Breast epithelium (tissue), 4 donors: ENCODE measurements around the gene ZDHHC15. TPM values are rescaled to one million over a fixed set of nuclear protein-coding genes. Genes with fewer than 3 reads are reported as not detected.
"Not testable (repeated sequence)": the region's sequence is repeated elsewhere in the genome, so short reads cannot be mapped to it uniquely, and the experiment has no call there.

Experiments
- DNase-seq, 2 donors: peaks; one replicate each; pipeline ENCODE4 v3.0.0-alpha.2; 2019; ENCODE audit warnings: low spot score in 2 of 2
- H3K27ac ChIP-seq, 2 donors: fragments of 200-600 bp; sonication (generic) in 1 of 2; one replicate each; pipeline ENCODE4 v1.5.1; 2016 to 2019; ENCODE audit warnings: mild to moderate bottlenecking in 1 of 2
- H3K27me3 ChIP-seq, 2 donors: fragments of 200-600 bp; sonication (generic) in 1 of 2; one replicate each; pipeline versions ENCODE4 v1.5.1 to v1.6.0; 2017 to 2019; ENCODE audit warnings: control low read depth in 1 of 2, mild to moderate bottlenecking in 1 of 2
- H3K36me3 ChIP-seq: fragments of 200-600 bp; one replicate; pipeline ENCODE4 v1.5.1; 2019
- H3K4me1 ChIP-seq, 2 donors: fragments of 200-600 bp; sonication (generic); one replicate each; pipeline ENCODE4 v1.5.1; 2016 to 2019; ENCODE audit warnings: control low read depth in 1 of 2
- H3K4me3 ChIP-seq, 3 donors: fragments of 200-600 bp; sonication (generic); 1 replicate in 2 of 3; 2 replicates in 1 of 3; pipeline ENCODE4 v1.5.1; 2016 to 2019; ENCODE audit warnings: mild to moderate bottlenecking in 3 of 3, moderate library complexity in 2 of 3
- H3K9me3 ChIP-seq, 2 donors: fragments of 200-600 bp; sonication (generic) in 1 of 2; one replicate each; pipeline ENCODE4 v1.5.1; 2016 to 2019; ENCODE audit warnings: control low read depth in 1 of 2
- POLR2A ChIP-seq: fragments of 450-650 bp; IDR thresholded peaks from one replicate; pipeline ENCODE4 v1.6.1; 2016; ENCODE audit warnings: antibody characterized with exemption, mild to moderate bottlenecking, moderate library complexity
- POLR2AphosphoS5 ChIP-seq, 3 donors: sonication (generic); formaldehyde crosslinking; IDR thresholded peaks; one replicate each; pipeline ENCODE4 v1.6.1; 2017; ENCODE audit warnings: antibody characterized with exemption in 3 of 3
- intact Hi-C: fragments of 100-400 bp; cut with DNase I; formaldehyde crosslinking; loops from one replicate; pipeline ENCODE4 v1.15.1; 2023; ENCODE audit warnings: low total_unique reads
- total RNA-seq, 3 donors: library from RNA; depleted of rRNA; stranded (reverse); fragments of >200 nt; gene quantifications; one replicate each; pipeline ENCODE4 v1.1.0, GENCODE V29; 2016
- TF ChIP-seq, protein P1 (sequence below), 3 donors: fragments of 450-650 bp; IDR thresholded peaks; one replicate each; pipeline ENCODE4 v1.5.1; 2016 to 2017; ENCODE audit warnings: antibody characterized with exemption in 3 of 3, mild to moderate bottlenecking in 3 of 3, moderate library complexity in 3 of 3

The ZDHHC15 gene
- total RNA-seq, 3 donors from 2014 or later, result 1.3 to 2.9 (median 2.6) TPM

DNA sequence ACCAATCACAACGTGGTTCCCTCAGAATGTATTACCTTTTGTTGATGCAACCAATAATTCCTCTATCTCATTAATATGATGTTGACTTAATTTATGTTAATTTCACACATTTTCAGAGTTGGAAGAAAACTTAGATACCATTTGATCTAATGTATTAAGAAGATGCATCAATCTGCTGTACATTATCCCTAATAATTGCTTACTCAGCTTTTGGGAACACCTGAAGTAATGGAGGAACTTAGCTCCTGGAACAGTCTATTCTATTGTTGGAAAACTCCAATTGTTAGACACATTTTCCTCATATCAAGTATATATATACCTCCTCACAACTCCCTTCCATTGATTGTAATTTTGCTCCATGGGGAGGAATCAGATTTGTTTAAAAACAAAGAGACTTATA, 38.9 kb downstream of the ZDHHC15 start:
- Histone ChIP-seq H3K36me3 (no peaks in the 10 kb centered on the region), H3K9me3 (peaks cover 12 to 29% of the 10 kb centered on the region in 2 donors), H3K4me1 (no peaks in the 10 kb centered on the region), H3K4me3 (no peak overlapping the region), H3K27me3 (no peaks in the 10 kb centered on the region), H3K27ac (no peak overlapping the region)
- intact Hi-C loops, result no loop called here
- TF ChIP-seq POLR2AphosphoS5 (IDR thresholded peaks at IDR 0.05) (no peak), POLR2A (no peak)
- TF ChIP-seq, protein P1, sequence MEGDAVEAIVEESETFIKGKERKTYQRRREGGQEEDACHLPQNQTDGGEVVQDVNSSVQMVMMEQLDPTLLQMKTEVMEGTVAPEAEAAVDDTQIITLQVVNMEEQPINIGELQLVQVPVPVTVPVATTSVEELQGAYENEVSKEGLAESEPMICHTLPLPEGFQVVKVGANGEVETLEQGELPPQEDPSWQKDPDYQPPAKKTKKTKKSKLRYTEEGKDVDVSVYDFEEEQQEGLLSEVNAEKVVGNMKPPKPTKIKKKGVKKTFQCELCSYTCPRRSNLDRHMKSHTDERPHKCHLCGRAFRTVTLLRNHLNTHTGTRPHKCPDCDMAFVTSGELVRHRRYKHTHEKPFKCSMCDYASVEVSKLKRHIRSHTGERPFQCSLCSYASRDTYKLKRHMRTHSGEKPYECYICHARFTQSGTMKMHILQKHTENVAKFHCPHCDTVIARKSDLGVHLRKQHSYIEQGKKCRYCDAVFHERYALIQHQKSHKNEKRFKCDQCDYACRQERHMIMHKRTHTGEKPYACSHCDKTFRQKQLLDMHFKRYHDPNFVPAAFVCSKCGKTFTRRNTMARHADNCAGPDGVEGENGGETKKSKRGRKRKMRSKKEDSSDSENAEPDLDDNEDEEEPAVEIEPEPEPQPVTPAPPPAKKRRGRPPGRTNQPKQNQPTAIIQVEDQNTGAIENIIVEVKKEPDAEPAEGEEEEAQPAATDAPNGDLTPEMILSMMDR (IDR thresholded peaks at IDR 0.05), result no peak
- DNase-seq, result no peak

DNA sequence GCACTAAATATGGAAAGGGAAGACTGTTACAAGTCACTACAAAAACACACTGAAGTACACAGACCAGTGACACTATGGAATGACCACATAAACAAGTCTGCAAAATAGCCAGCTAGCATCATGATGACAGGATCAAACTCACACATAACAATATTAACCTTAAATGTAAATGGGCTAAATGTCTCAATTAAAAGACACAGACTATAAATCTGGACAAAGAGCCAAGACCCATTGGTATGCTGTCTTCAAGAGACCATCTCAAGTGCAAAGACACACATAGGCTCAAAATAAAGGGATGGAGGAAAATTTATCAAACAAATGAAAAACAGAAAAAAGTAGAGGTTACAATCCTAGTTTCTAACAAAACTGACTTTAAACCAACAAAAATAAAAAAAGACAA, 61.1 kb downstream of the ZDHHC15 start:
- intact Hi-C loops, H3K27me3 ChIP-seq, H3K4me1 ChIP-seq, H3K27ac ChIP-seq, H3K36me3 ChIP-seq, DNase-seq, H3K4me3 ChIP-seq: not testable (repeated sequence)
- peaks cover 16 to 49% of the 10 kb centered on the region in 2 donors for H3K9me3 ChIP-seq

DNA sequence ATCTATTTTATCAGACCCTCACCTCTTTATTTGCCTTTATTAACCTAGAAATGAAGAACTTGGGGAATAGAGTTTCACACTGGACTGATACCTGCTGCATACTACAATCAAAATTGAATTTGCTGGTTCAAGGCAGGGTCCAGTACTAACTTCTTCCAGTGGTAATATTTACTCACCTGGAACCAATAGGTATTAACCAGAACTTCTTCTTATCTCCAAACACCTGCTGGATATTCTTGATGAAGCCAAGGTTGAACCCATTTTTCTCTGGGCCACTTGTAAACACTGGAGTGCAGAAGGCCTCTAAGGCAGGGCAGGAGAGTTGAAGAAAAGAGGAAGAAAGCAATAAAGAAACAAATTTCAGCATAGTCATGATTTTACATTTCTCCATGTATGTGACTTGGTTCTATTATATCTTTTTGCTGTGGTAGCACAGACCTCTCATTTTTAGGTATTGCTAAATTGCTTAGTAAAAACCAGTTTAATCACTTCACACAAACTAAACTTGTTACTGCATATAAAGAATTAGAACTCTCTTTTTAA, 101.1 kb downstream of the ZDHHC15 start:
- H3K9me3 ChIP-seq, result peaks cover 0 to 6% of the 10 kb centered on the region in 2 donors
- no peak for DNase-seq
- H3K4me1 ChIP-seq, result no peaks in the 10 kb centered on the region
- no peaks in the 10 kb centered on the region for H3K36me3 ChIP-seq
- no peak overlapping the region for H3K4me3 ChIP-seq
- H3K27me3 ChIP-seq, result peaks cover 0 to 11% of the 10 kb centered on the region in 2 donors
- TF ChIP-seq, protein P1 (IDR thresholded peaks at IDR 0.05), result no peak
- no peak for TF ChIP-seq POLR2AphosphoS5 (IDR thresholded peaks at IDR 0.05)
- TF ChIP-seq POLR2A, result no peak
- intact Hi-C loops, result no loop called here
- H3K27ac ChIP-seq, result no peak overlapping the region

DNA sequence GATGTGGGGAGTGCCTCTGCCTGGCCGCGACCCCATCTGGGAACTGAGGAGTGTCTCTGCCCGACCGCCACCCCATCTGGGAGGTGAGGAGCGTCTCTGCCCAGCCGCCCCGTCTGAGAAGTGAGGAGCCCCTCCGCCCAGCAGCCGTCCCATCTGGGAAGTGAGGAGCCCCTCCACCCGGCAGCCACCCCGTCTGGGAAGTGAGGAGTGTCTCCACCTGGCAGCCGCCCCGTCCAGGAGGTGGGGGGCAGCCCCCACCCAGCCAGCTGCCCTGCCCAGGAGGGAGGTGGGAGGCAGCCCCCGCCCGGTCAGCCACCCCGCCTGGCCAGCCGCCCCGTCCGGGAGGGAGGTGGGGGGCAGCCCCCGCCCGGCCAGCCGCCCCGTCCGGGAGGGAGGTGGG, 115.7 kb downstream of the ZDHHC15 start:
- H3K27ac ChIP-seq, H3K36me3 ChIP-seq, H3K4me1 ChIP-seq, DNase-seq, H3K4me3 ChIP-seq, H3K27me3 ChIP-seq: not testable (repeated sequence)
- intact Hi-C loops, result loop anchor here (10.0 kb wide), 1 partner anchor 592 kb away; no protein-coding TSS in a partner anchor
- H3K9me3 ChIP-seq, result peaks cover 7 to 15% of the 10 kb centered on the region in 2 donors

DNA sequence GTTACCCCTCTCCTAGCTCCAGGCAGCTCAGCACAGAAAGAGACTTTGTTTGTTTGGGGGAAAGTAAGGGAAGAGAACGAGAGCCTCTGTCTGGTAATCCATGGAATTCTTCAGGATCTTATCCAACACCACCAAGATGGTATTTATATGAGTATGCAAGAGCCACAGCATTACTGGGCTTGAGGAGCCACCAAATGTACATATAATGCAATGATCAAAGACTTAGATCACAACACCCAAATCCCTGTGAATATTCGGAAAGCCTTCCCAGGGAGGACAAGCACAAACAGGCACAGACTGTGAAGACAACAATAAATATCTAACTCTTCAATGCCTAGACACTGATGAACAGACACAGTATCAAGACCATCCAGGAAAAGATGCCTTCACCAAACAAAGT, 132.4 kb downstream of the ZDHHC15 start:
- intact Hi-C loops, result no loop called here
- Histone ChIP-seq H3K9me3 (peaks cover 4 to 27% of the 10 kb centered on the region in 2 donors), H3K27me3 (peaks cover 0 to 10% of the 10 kb centered on the region in 2 donors), H3K4me1 (no peaks in the 10 kb centered on the region), H3K27ac (no peak overlapping the region), H3K4me3 (no peak overlapping the region), H3K36me3 (no peaks in the 10 kb centered on the region)
- TF ChIP-seq POLR2A, result no peak
- TF ChIP-seq POLR2AphosphoS5 (IDR thresholded peaks at IDR 0.05), result no peak
- TF ChIP-seq, protein P1 (IDR thresholded peaks at IDR 0.05), result no peak
- DNase-seq, result no peak

DNA sequence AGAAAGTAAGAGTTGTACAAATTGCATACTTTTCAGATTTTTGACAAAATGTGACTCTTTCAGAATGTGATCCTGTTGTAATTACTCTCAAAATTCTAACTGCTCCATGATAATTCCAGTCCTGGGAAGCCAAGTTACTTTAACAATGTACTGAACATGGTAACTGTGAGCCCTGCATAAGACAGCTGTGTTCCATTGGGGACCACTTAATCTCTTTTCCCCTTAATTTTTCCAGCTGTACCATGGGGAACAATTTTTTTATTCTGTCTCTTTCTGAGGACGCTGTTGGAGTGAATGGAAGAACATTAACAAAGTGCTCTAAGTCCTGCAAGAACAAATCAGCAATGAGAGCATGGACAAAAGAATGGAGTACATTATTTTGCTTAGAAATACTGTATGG, 153.1 kb downstream of the ZDHHC15 start:
- intact Hi-C loops, result no loop called here
- Histone ChIP-seq H3K9me3 (peaks cover 0 to 5% of the 10 kb centered on the region in 2 donors), H3K4me3 (no peak overlapping the region), H3K36me3 (no peaks in the 10 kb centered on the region), H3K4me1 (no peaks in the 10 kb centered on the region), H3K27ac (no peak overlapping the region), H3K27me3 (no peaks in the 10 kb centered on the region)
- DNase-seq, result no peak
- TF ChIP-seq, protein P1 (IDR thresholded peaks at IDR 0.05), result no peak
- TF ChIP-seq POLR2A, result no peak
